ENCODE data around the gene MYH14. TPM values are rescaled to one million over a fixed set of nuclear protein-coding genes. Genes with fewer than 3 reads are reported as not detected.

MYH14 gene
- total and polyA plus RNA-seq, 5 experiments from 2014 or later, result not detected

- DNase-seq, result no peak
- ATAC-seq, result no peak
- Mint-ChIP-seq H3K27me3 (peaks cover 39 to 72% (median 52%) of the 10 kb centered on the region in 5 donors), H3K4me1 (no peaks in the 10 kb centered on the region), H3K4me3 (no peak overlapping the region), H3K27ac (no peak overlapping the region), H3K36me3 (peaks cover 0 to 11% (median 0%) of the 10 kb centered on the region in 3 donors), H3K9me3 (peaks cover 0 to 9% (median 0%) of the 10 kb centered on the region in 9 donors)
- POLR2A ChIA-PET, result no interaction called here
Observed at GRCh38 chr19:50197348-50197747, 6.1 kb upstream of the MYH14 start.

- Mint-ChIP-seq H3K4me1 (no peaks in the 10 kb centered on the region), H3K27ac (no peak overlapping the region), H3K9me3 (peaks cover 0 to 6% (median 0%) of the 10 kb centered on the region in 9 donors), H3K4me3 (no peak overlapping the region), H3K27me3 (peaks cover 36 to 69% (median 47%) of the 10 kb centered on the region in 5 donors), H3K36me3 (peaks cover 0 to 6% (median 0%) of the 10 kb centered on the region in 3 donors)
- ATAC-seq (no peak), DNase-seq (no peak)
- POLR2A ChIA-PET, result no interaction called here
Observed at GRCh38 chr19:50198431-50199258, 4.8 kb upstream of the MYH14 start.

- no peak overlapping the region for H3K4me3 Mint-ChIP-seq
- H3K4me1 Mint-ChIP-seq, result peaks cover 0 to 3% (median under 1%) of the 10 kb centered on the region in 4 donors
- peaks cover 0 to 6% (median 0%) of the 10 kb centered on the region in 3 donors for H3K36me3 Mint-ChIP-seq
- DNase-seq (no peak), ATAC-seq (no peak)
- H3K27ac Mint-ChIP-seq, result no peak overlapping the region
- H3K27me3 Mint-ChIP-seq, result peaks cover 38 to 71% (median 50%) of the 10 kb centered on the region in 5 donors
- H3K9me3 Mint-ChIP-seq, result peaks cover 0 to 6% (median 0%) of the 10 kb centered on the region in 9 donors
- POLR2A ChIA-PET, result no interaction called here
Observed at GRCh38 chr19:50199259-50199555, 4.2 kb upstream of the MYH14 start.

- Mint-ChIP-seq H3K4me1 (peaks cover 0 to 5% (median 1%) of the 10 kb centered on the region in 4 donors), H3K4me3 (peak overlapping the region in 1 of 10 donors; percentile 14), H3K27me3 (peaks cover 31 to 66% (median 55%) of the 10 kb centered on the region in 5 donors), H3K9me3 (peaks cover 0 to 6% (median 0%) of the 10 kb centered on the region in 9 donors), H3K36me3 (peaks cover 0 to 6% (median 0%) of the 10 kb centered on the region in 3 donors), H3K27ac (peak overlapping the region in 1 of 10 donors; percentile 72)
- POLR2A ChIA-PET, result no interaction called here
- ATAC-seq (no peak), DNase-seq (no peak)
Observed at GRCh38 chr19:50202386-50202785, 1.0 kb upstream of the MYH14 start.

GRCh38 chr19:50202962-50203280 is 501 bp upstream of the MYH14 start:
- ATAC-seq (no peak), DNase-seq (no peak)
- Mint-ChIP-seq H3K36me3 (peaks cover 0 to 6% (median 0%) of the 10 kb centered on the region in 3 donors), H3K4me1 (peaks cover 0 to 5% (median 1%) of the 10 kb centered on the region in 4 donors), H3K27ac (no peak overlapping the region), H3K27me3 (peaks cover 32 to 69% (median 56%) of the 10 kb centered on the region in 5 donors), H3K4me3 (peak overlapping the region in 2 of 10 donors; percentile 14 to 48), H3K9me3 (peaks cover 0 to 8% (median 0%) of the 10 kb centered on the region in 9 donors)
- POLR2A ChIA-PET, result no interaction called here

GRCh38 chr19:50204081-50204428 is 633 bp downstream of the MYH14 start:
- peak overlapping the region in 3 of 10 donors; percentile 20 to 54 (median 29) for H3K4me3 Mint-ChIP-seq
- peaks cover 0 to 6% (median 0%) of the 10 kb centered on the region in 3 donors for H3K36me3 Mint-ChIP-seq
- no peak for ATAC-seq
- no peak for DNase-seq
- H3K27ac Mint-ChIP-seq, result no peak overlapping the region
- POLR2A ChIA-PET, result no interaction called here
- peaks cover 0 to 5% (median 1%) of the 10 kb centered on the region in 4 donors for H3K4me1 Mint-ChIP-seq
- H3K9me3 Mint-ChIP-seq, result peaks cover 0 to 8% (median 0%) of the 10 kb centered on the region in 9 donors
- H3K27me3 Mint-ChIP-seq, result peaks cover 29 to 67% (median 55%) of the 10 kb centered on the region in 5 donors

GRCh38 chr19:50204811-50205675 is 1.6 kb downstream of the MYH14 start:
- peak in 3 of 10 donors; percentile 4 to 10 (median 8) for DNase-seq
- Mint-ChIP-seq H3K9me3 (peaks cover 0 to 8% (median 1%) of the 10 kb centered on the region in 9 donors), H3K27ac (no peak overlapping the region), H3K4me3 (peak overlapping the region in 3 of 10 donors; percentile 26 to 36 (median 29)), H3K4me1 (peaks cover 0 to 5% (median 1%) of the 10 kb centered on the region in 4 donors), H3K36me3 (peaks cover 0 to 6% (median 0%) of the 10 kb centered on the region in 3 donors), H3K27me3 (peaks cover 28 to 63% (median 47%) of the 10 kb centered on the region in 5 donors)
- POLR2A ChIA-PET, result interaction anchor here (0.9 kb wide), 1 partner anchor 69 kb away, joined by 3 read pairs; no protein-coding TSS in a partner anchor
- ATAC-seq, result peak in 1 of 2 donors; percentile 73

GRCh38 chr19:50205681-50206138 is 2.3 kb downstream of the MYH14 start:
- H3K27me3 Mint-ChIP-seq, result peaks cover 28 to 63% (median 47%) of the 10 kb centered on the region in 5 donors
- no peak for ATAC-seq

GRCh38 chr19:50206191-50206590 is 2.8 kb downstream of the MYH14 start:
- DNase-seq (no peak), ATAC-seq (no peak)
- Mint-ChIP-seq H3K36me3 (peaks cover 0 to 6% (median 0%) of the 10 kb centered on the region in 3 donors), H3K4me1 (peaks cover 0 to 5% (median 1%) of the 10 kb centered on the region in 4 donors), H3K4me3 (no peak overlapping the region), H3K9me3 (peaks cover 0 to 7% (median 2%) of the 10 kb centered on the region in 9 donors), H3K27me3 (peaks cover 24 to 58% (median 42%) of the 10 kb centered on the region in 5 donors), H3K27ac (peak overlapping the region in 1 of 10 donors; percentile 62)
- POLR2A ChIA-PET, result no interaction called here

More at GRCh38 chr19:50205681-50206138, 2.3 kb downstream of the MYH14 start:
- Mint-ChIP-seq H3K36me3 (peaks cover 0 to 6% (median 0%) of the 10 kb centered on the region in 3 donors), H3K4me1 (peaks cover 0 to 5% (median 1%) of the 10 kb centered on the region in 4 donors), H3K9me3 (peaks cover 0 to 6% (median 2%) of the 10 kb centered on the region in 9 donors), H3K27ac (no peak overlapping the region), H3K4me3 (no peak overlapping the region)
- POLR2A ChIA-PET, result no interaction called here
- DNase-seq, result no peak

GRCh38 chr19:50207730-50208129 is 4.3 kb downstream of the MYH14 start:
- Mint-ChIP-seq H3K9me3 (peaks cover 0 to 22% (median 9%) of the 10 kb centered on the region in 9 donors), H3K36me3 (no peaks in the 10 kb centered on the region), H3K27ac (no peak overlapping the region), H3K4me1 (peaks cover 0 to 5% (median 1%) of the 10 kb centered on the region in 4 donors), H3K27me3 (peaks cover 14 to 43% (median 29%) of the 10 kb centered on the region in 5 donors), H3K4me3 (no peak overlapping the region)
- no peak for ATAC-seq
- DNase-seq, result no peak
- POLR2A ChIA-PET, result no interaction called here

GRCh38 chr19:50209131-50209530 is 5.7 kb downstream of the MYH14 start:
- POLR2A ChIA-PET, result no interaction called here
- DNase-seq (no peak), ATAC-seq (no peak)
- Mint-ChIP-seq H3K36me3 (no peaks in the 10 kb centered on the region), H3K27ac (no peak overlapping the region), H3K9me3 (peaks cover 0 to 22% (median 9%) of the 10 kb centered on the region in 9 donors), H3K4me1 (peaks cover 0 to 4% (median under 1%) of the 10 kb centered on the region in 4 donors), H3K27me3 (peaks cover 11 to 39% (median 27%) of the 10 kb centered on the region in 5 donors), H3K4me3 (no peak overlapping the region)

GRCh38 chr19:50210425-50210824 is 7.0 kb downstream of the MYH14 start:
- Mint-ChIP-seq H3K9me3 (peaks cover 0 to 22% (median 9%) of the 10 kb centered on the region in 9 donors), H3K36me3 (no peaks in the 10 kb centered on the region), H3K4me1 (no peaks in the 10 kb centered on the region), H3K27ac (no peak overlapping the region), H3K4me3 (no peak overlapping the region), H3K27me3 (peaks cover 6 to 28% (median 21%) of the 10 kb centered on the region in 5 donors)
- DNase-seq, result no peak
- POLR2A ChIA-PET, result interaction anchor here (0.7 kb wide), 1 partner anchor 61 kb away, joined by 7 read pairs; no protein-coding TSS in a partner anchor
- ATAC-seq, result no peak
